ENCODE results near the gene ELP4.

ELP4 gene

GRCh38 chr11:31800398-31801265 lies 291.1 kb downstream of the ELP4 start:
- DNase-seq (ENCODE audit: low spot score): no peak

DNA sequence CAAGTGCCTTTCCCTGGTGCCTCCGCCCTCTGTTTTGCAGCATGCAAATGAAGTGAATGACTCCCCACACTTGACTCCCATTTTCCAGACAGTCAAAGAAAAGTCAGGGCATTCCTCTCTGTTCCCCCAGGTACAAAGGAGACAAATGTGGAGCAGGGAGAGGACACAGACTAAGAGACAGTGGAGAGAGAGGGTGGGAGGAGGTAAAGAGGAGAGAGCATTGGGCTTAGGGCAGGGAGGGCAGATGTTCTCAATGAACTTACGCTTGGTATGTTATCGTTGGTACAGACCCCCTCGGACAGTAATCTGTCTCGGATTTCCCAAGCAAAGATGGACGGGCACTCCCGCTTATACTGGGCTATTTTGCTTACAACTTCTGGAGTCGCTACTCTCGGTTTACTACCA lies 291.7 kb downstream of the ELP4 start:
- DNase-seq (ENCODE audit: low spot score): no peak

DNA sequence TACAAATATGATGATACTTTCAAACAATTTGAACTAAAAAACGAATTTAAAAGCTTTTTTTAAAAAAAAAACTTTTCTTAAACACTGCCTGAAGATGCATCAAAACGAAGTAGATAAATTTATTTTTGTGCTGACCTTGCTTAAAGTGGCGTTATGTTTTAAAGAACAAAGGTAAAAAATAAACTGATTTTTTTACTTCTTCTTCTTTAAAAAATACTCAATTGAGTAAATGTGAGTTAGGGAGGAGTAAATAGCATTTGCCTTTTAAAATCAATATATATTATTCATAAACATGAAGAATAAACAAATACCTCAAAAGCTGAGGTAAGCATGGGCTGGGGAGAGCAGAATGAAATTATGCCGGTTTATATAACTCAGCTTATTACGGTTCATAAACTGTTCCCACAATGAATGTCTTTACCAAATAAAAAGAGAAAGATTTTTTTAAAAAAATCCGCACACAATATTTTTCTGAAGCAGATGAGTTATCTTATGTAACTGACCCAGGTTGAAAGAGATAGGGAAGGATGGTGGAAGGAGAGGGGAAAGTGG lies 292.5 kb downstream of the ELP4 start:
- no peak for DNase-seq (ENCODE audit: low spot score)

- no peak for DNase-seq (ENCODE audit: low spot score)
Observed at GRCh38 chr11:31802609-31802989, 293.0 kb downstream of the ELP4 start.

DNA sequence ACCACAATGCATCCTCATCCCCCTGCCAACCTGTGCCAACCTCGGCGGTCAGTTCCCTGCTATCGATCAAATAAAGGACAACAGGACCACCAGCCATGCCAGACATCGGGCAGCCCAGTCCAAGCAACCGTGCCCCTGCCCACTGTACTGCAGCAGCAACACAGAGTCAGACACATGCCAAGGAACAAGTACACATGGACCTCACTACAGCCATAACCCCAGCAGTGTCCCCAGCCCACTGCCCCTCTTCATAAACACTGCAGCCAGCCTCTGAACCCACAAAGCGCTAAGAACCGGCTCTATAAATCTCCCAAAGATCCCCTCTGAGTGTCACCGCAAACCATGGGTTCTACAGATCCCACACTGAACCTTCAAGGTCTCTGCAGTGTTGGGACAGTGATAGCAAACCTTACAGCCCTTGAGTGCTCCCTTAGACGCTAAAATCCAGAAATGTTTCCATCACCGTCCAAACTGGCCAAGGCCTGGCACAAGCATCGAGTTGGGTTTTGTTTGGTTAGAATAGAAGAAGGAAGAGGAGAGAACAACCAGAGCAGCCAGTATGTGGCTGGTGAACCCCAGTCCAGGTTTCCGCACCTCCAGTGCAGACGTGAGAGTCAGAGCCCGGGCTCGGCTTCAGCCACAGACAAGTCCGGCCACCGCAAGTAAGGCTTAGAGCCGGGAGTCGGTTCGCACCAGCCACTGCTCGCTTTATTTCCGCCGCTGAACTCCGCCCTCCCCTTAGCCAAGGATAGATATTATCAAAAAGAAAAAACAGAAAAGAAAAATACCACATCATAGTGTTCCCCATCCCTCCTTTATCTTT lies 293.6 kb downstream of the ELP4 start:
- no peak for DNase-seq (ENCODE audit: low spot score)

GRCh38 chr11:31803813-31804311 lies 294.3 kb downstream of the ELP4 start:
- DNase-seq (ENCODE audit: low spot score): no peak

DNA sequence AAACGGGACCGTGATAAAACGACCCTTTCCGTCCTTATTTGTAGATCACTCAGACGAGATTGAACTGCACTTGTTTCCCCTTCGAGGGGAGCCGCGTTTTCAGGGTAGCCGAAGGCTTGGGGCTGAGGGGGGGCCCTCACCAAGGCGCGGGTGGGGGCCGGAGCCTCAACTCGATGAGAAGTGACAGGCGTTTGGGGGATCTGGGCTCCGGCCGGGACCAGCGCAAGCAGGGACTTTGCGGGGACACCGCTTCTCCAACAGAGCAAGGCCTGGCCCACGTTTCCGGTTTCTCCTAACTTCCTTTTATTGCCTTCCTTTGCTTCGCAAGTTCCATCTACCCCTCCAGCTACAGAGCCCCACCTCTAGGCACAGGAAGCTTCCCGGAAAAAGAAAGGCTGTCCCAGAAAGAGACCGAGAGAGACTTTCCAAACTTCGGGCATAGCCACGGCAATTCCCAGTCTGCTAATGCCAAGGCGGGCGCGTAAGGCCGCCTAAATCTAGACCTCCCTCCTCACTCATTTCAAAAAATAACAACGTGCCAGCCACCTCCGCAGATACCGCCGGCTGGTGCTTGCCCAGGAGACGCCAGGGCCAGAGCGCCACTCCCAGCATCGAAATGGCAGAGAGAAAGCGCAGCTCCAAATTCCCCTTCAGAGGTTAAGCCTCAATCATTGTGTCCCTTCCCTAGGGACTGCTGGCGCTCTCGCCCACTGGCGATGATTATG lies 294.9 kb downstream of the ELP4 start:
- DNase-seq (ENCODE audit: low spot score): no peak

GRCh38 chr11:31805037-31805628 lies 295.6 kb downstream of the ELP4 start:
- no peak for DNase-seq (ENCODE audit: low spot score)

DNA sequence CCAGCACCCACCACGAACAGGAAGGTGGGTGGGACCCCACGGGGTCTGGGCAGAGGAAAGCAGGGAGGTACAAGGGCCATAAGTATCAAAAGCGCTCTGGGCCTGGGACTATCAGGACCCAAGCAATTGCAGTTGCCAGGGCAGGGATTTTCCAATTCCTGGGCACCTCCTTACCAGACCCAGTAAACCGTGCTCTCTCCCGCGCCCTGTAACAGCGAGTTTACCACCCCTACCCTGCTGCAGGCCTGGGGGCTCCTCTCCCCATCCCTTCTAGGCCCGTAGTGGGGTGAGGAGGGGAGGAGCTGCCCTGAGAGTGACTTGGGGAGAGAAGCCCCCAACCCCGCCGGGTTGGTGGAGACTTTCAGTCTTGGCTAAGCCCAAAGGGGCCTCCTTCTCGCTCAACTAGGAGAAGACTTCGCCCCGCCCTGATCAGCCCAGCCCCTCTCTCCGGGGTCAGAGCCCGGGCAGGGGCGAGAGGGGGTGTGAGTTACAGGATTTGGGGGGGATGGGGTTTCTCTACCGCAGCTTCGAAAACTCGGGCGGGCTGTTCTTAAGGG lies 296.1 kb downstream of the ELP4 start:
- no peak for DNase-seq (ENCODE audit: low spot score)

DNA sequence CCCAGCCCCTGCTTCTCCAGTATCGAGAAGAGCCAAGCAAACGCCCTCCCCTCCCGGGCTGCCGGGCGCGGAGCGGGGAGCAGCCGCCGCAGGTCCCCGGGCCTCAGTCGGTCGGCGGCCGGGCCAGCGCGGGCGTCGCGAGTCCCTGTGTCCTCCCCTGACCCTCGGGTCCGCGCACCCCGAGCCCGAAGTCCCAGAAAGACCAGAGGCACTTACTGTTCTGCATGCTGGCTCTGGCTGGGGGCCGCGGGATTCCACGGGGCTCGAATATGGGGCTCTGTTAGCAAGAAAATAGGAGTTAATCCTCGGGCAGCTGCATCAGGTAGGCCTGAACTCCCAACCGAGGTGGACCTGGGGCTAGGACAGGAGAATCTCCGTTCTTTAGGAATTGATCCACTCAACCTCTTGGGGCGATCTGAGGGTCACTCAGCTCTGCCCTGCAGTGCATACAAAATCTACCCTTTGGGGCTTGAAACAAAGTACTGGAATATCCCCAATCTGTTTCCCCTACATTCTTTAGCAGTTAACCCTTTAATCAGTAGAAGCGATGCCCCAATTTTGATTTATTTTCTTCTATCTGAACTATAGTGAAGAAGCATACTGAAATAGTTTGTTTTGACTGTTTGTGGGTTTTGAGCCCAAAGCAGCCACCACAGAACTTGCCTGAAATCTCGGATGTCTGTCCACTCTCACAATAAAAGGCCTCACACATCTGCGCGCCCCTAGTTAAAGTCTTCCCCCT lies 296.8 kb downstream of the ELP4 start:
- no peak for DNase-seq (ENCODE audit: low spot score)

GRCh38 chr11:31806928-31807798 lies 297.6 kb downstream of the ELP4 start:
- no peak for DNase-seq (ENCODE audit: low spot score)

- no peak for DNase-seq (ENCODE audit: low spot score)
Observed at GRCh38 chr11:31807799-31808667, 298.5 kb downstream of the ELP4 start.

- DNase-seq (ENCODE audit: low spot score): no peak
Observed at GRCh38 chr11:31808721-31809540, 299.4 kb downstream of the ELP4 start.

DNA sequence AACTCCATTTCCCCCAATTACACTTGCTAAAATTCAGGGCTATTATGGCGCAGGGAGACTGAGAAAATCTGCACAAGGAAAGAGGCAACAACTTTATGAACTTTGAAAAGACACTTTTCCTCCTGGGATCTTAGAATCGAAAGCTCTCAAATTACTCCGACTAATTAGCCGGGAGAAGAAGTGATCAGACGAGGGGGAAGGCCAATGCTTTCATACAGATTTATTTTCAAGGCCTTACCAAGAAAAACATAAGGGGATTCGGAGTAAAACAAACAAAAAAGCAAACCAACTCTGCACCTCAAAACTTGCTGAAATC lies 299.9 kb downstream of the ELP4 start:
- no peak for DNase-seq (ENCODE audit: low spot score)

- peak; percentile 80 for DNase-seq (ENCODE audit: low spot score)
Observed at GRCh38 chr11:31809857-31810778, 300.6 kb downstream of the ELP4 start.

GRCh38 chr11:31810779-31811647 lies 301.4 kb downstream of the ELP4 start, which contains the start of gene PAX6:
PAX6 (minus strand) TSS chr11:31811322; CDS start chr11:31806411, 4,911 bp downstream.
- DNase-seq (ENCODE audit: low spot score): peak; percentile 86
